ENCODE results near the gene RIF1. TPM values are rescaled to one million over a fixed set of nuclear protein-coding genes. Genes with fewer than 3 reads are reported as not detected.
A peak's percentile ranks its signal among the peaks of the same experiment; 100 is the strongest.

Gene RIF1
- total RNA-seq, 1 experiment from 2014 or later: 123 TPM

- Histone ChIP-seq H2BK12ac (ENCODE audit: insufficient read length, low read depth, low read length) (no peak overlapping the region), H3K27me3 (ENCODE audit: insufficient read depth, low read length) (no peaks in the 10 kb centered on the region), H2AK5ac (ENCODE audit: insufficient read length, low read length) (no peak overlapping the region), H3K9ac (ENCODE audit: extremely low read depth, insufficient read length, low read length) (no peak overlapping the region), H3K4ac (ENCODE audit: low read depth, low read length) (no peak overlapping the region), H3T11ph (ENCODE audit: low read length) (peak overlapping the region; percentile 47), H4K91ac (ENCODE audit: insufficient read length, low read depth, low read length) (no peak overlapping the region), H2BK120ac (ENCODE audit: low read depth, low read length, poor library complexity, severe bottlenecking) (no peak overlapping the region), H3K9me3 (ENCODE audit: control insufficient read depth, low read depth, low read length) (no peaks in the 10 kb centered on the region), H3K27ac (ENCODE audit: insufficient read length, low read depth, low read length) (peak overlapping the region; percentile 92), H4K20me1 (ENCODE audit: control insufficient read depth, insufficient read depth, insufficient read length) (peaks cover 2% of the 10 kb centered on the region), H2BK20ac (ENCODE audit: low read depth, low read length, poor library complexity, severe bottlenecking) (no peak overlapping the region), H3K14ac (ENCODE audit: insufficient read depth, low read length) (peak overlapping the region; percentile 26; the same call in 1 of the 2 replicates), H4K5ac (ENCODE audit: insufficient read length, low read depth, low read length) (peak overlapping the region; percentile 87), H3K4me2 (ENCODE audit: insufficient read depth, insufficient read length, low read length) (peak overlapping the region; percentile 27), H3K79me1 (ENCODE audit: insufficient read depth, low read depth, low read length, poor library complexity, severe bottlenecking) (peaks cover 4% of the 10 kb centered on the region), H3K4me1 (ENCODE audit: insufficient read depth, low read length) (no peaks in the 10 kb centered on the region), H4K8ac (replicated peaks; ENCODE audit: insufficient read length, low read depth, low read length) (no peak overlapping the region), H2AFZ (ENCODE audit: low read length) (peak overlapping the region; percentile 61), H3K23ac (ENCODE audit: insufficient read length, low read depth, low read length) (no peak overlapping the region), H3K79me2 (ENCODE audit: insufficient read depth, low read length) (peaks cover 17% of the 10 kb centered on the region; the same call in 1 of the 2 replicates), H2BK15ac (ENCODE audit: low read depth, low read length) (no peak overlapping the region), H3K18ac (ENCODE audit: insufficient read length, low read depth, low read length) (peak overlapping the region; percentile 77), H2BK5ac (ENCODE audit: insufficient read length, low read length) (peak overlapping the region; percentile 50), H3K56ac (ENCODE audit: insufficient read length, low read depth, low read length) (no peak overlapping the region), H3K23me2 (ENCODE audit: insufficient read length, low read depth, low read length, poor library complexity, severe bottlenecking) (no peaks in the 10 kb centered on the region)
- Mint-ChIP-seq H3K4me3 (peak overlapping the region; percentile 94 to 99), H3K9me3 (peaks cover 3 to 8% of the 10 kb centered on the region in 2 experiments), H3K27me3 (ENCODE audit: low read depth) (no peaks in the 10 kb centered on the region), H3K27ac (peak overlapping the region; percentile 96 to 100 (median 97)), H3K4me1 (peaks cover 8 to 19% of the 10 kb centered on the region in 2 experiments), H3K36me3 (ENCODE audit: insufficient read depth in 1 of 3, low read depth in 3 of 3) (peaks cover 20 to 38% (median 28%) of the 10 kb centered on the region in 3 experiments)
- TF ChIP-seq CTCF (conservative IDR thresholded peaks at IDR 0.05): no peak
- peak; percentile 91 for DNase-seq
- no CpG with 5 or more reads among the region's 25 CpGs for WGBS (ENCODE audit: extremely low coverage, insufficient read length, low lambda C conversion rate)
Observed at GRCh38 chr2:151408788-151409600, 708 bp upstream of the RIF1 start.
